HG02970 (cell line): Measurements from ENCODE around the gene MMEL1.

Source experiments
- ATAC-seq: cut with Tn5 transposase; IDR thresholded peaks from one replicate; pipeline ENCODE4 v1.9.1; 2021; ENCODE audit warnings: mild to moderate bottlenecking, moderate library complexity, moderate number of reproducible peaks; ENCODE audit not compliant: unreplicated experiment, low FRiP score

Gene MMEL1

GRCh38 chr1:2643414-2644077 lies 10.7 kb upstream of the MMEL1 start:
- no peak for ATAC-seq

- ATAC-seq: peak; percentile 85
Observed at GRCh38 chr1:2642560-2643413, 10.0 kb upstream of the MMEL1 start.

- no peak for ATAC-seq
Observed at GRCh38 chr1:2642131-2642559, 9.3 kb upstream of the MMEL1 start.

- no peak for ATAC-seq
Observed at GRCh38 chr1:2641381-2642130, 8.7 kb upstream of the MMEL1 start.

- ATAC-seq: no peak
Observed at GRCh38 chr1:2640626-2641025, 7.8 kb upstream of the MMEL1 start.

GRCh38 chr1:2639607-2640521 lies 7.0 kb upstream of the MMEL1 start:
- ATAC-seq: no peak

GRCh38 chr1:2639203-2639602 lies 6.4 kb upstream of the MMEL1 start:
- no peak for ATAC-seq

GRCh38 chr1:2638466-2639115 lies 5.8 kb upstream of the MMEL1 start:
- no peak for ATAC-seq

GRCh38 chr1:2637442-2638145 lies 4.8 kb upstream of the MMEL1 start:
- ATAC-seq: no peak

- no peak for ATAC-seq
Observed at GRCh38 chr1:2636733-2637132, 3.9 kb upstream of the MMEL1 start.

- no peak for ATAC-seq
Observed at GRCh38 chr1:2635361-2636010, 2.7 kb upstream of the MMEL1 start.

- no peak for ATAC-seq
Observed at GRCh38 chr1:2633936-2634491, 1.2 kb upstream of the MMEL1 start.

- no peak for ATAC-seq
Observed at GRCh38 chr1:2633366-2633935, 635 bp upstream of the MMEL1 start.

GRCh38 chr1:2632051-2632430 lies 775 bp downstream of the MMEL1 start:
- ATAC-seq: no peak

GRCh38 chr1:2631136-2632050 lies 1.4 kb downstream of the MMEL1 start:
- ATAC-seq: no peak

GRCh38 chr1:2630498-2631135 lies 2.2 kb downstream of the MMEL1 start:
- no peak for ATAC-seq
